GM19025 (cell line): Measurements from ENCODE around the gene SLC2A8.

Experiments used
- ATAC-seq: cut with Tn5 transposase; IDR thresholded peaks from one replicate; pipeline ENCODE4 v1.9.1; 2021; ENCODE audit warnings: mild to moderate bottlenecking, low read depth, moderate library complexity; ENCODE audit not compliant: unreplicated experiment

SLC2A8 gene

GRCh38 chr9:127399736-127400269, 2.8 kb downstream of the SLC2A8 start:
- ATAC-seq, result no peak

GRCh38 chr9:127402401-127403090, 5.6 kb downstream of the SLC2A8 start:
- ATAC-seq, result no peak

GRCh38 chr9:127403507-127404192, 6.7 kb downstream of the SLC2A8 start:
- no peak for ATAC-seq

- ATAC-seq, result no peak
Observed at GRCh38 chr9:127404631-127405030, 7.7 kb downstream of the SLC2A8 start.

- no peak for ATAC-seq
Observed at GRCh38 chr9:127405344-127406125, 8.6 kb downstream of the SLC2A8 start.

GRCh38 chr9:127406799-127407491, 10.0 kb downstream of the SLC2A8 start:
- ATAC-seq, result no peak

GRCh38 chr9:127407492-127407843, 10.5 kb downstream of the SLC2A8 start:
- ATAC-seq, result no peak

GRCh38 chr9:127411122-127411521, 14.2 kb downstream of the SLC2A8 start:
- ATAC-seq, result no peak

GRCh38 chr9:127415141-127415540, 18.2 kb downstream of the SLC2A8 start:
- no peak for ATAC-seq

- no peak for ATAC-seq
Observed at GRCh38 chr9:127415657-127416056, 18.7 kb downstream of the SLC2A8 start.

GRCh38 chr9:127417131-127418036, 20.4 kb downstream of the SLC2A8 start:
- ATAC-seq, result no peak

GRCh38 chr9:127418037-127418471, 21.1 kb downstream of the SLC2A8 start:
- no peak for ATAC-seq

GRCh38 chr9:127419348-127419747, 22.4 kb downstream of the SLC2A8 start:
- ATAC-seq, result no peak

GRCh38 chr9:127421057-127421456, 24.1 kb downstream of the SLC2A8 start:
- ATAC-seq, result no peak

GRCh38 chr9:127422133-127422782, 25.3 kb downstream of the SLC2A8 start:
- ATAC-seq, result no peak

- ATAC-seq, result no peak
Observed at GRCh38 chr9:127422787-127423186, 25.8 kb downstream of the SLC2A8 start.

GRCh38 chr9:127423476-127423933, 26.5 kb downstream of the SLC2A8 start:
- peak; percentile 10 for ATAC-seq

GRCh38 chr9:127423934-127424675, 27.1 kb downstream of the SLC2A8 start, which contains the start of gene ZNF79:
TSS of gene ZNF79 (plus strand) at chr9:127424382. CDS start at chr9:127424788, 406 bp downstream.
- peak; percentile 80 for ATAC-seq
